ENCODE data around the gene TGM5. TPM values are rescaled to one million over a fixed set of nuclear protein-coding genes. Genes with fewer than 3 reads are reported as not detected.

TGM5 gene
- total RNA-seq, 1 donor from 2014 or later = not detected

GRCh38 chr15:43277231-43277823 is 10.6 kb upstream of the TGM5 start:
- TF ChIP-seq CTCF (IDR thresholded peaks at IDR 0.05; ENCODE audit: partially characterized antibody, unreplicated experiment) = no peak
- H3K27ac Mint-ChIP-seq (ENCODE audit: unreplicated experiment) = no peak overlapping the region
- H3K27me3 Mint-ChIP-seq (ENCODE audit: unreplicated experiment) = peaks cover 6% of the 10 kb centered on the region
- H3K9me3 Mint-ChIP-seq (ENCODE audit: unreplicated experiment) = no peaks in the 10 kb centered on the region
- no peaks in the 10 kb centered on the region for H3K36me3 Mint-ChIP-seq (ENCODE audit: unreplicated experiment)
- no peak for DNase-seq
- H3K4me1 Mint-ChIP-seq (ENCODE audit: low read depth, unreplicated experiment) = no peaks in the 10 kb centered on the region
- no peak overlapping the region for H3K4me3 Mint-ChIP-seq (ENCODE audit: unreplicated experiment)

GRCh38 chr15:43276563-43277200 is 10.0 kb upstream of the TGM5 start:
- Mint-ChIP-seq H3K27ac (ENCODE audit: unreplicated experiment) (no peak overlapping the region), H3K27me3 (ENCODE audit: unreplicated experiment) (peaks cover 6% of the 10 kb centered on the region), H3K4me3 (ENCODE audit: unreplicated experiment) (no peak overlapping the region), H3K4me1 (ENCODE audit: low read depth, unreplicated experiment) (no peaks in the 10 kb centered on the region), H3K36me3 (ENCODE audit: unreplicated experiment) (no peaks in the 10 kb centered on the region), H3K9me3 (ENCODE audit: unreplicated experiment) (no peaks in the 10 kb centered on the region)
- no peak for DNase-seq
- TF ChIP-seq CTCF (IDR thresholded peaks at IDR 0.05; ENCODE audit: partially characterized antibody, unreplicated experiment) = no peak

- DNase-seq = no peak
- H3K36me3 Mint-ChIP-seq (ENCODE audit: unreplicated experiment) = no peaks in the 10 kb centered on the region
Measured at GRCh38 chr15:43275740-43276562, 9.2 kb upstream of the TGM5 start.

GRCh38 chr15:43274136-43274535 is 7.4 kb upstream of the TGM5 start:
- H3K4me3 Mint-ChIP-seq (ENCODE audit: unreplicated experiment) = no peak overlapping the region
- TF ChIP-seq CTCF (IDR thresholded peaks at IDR 0.05; ENCODE audit: partially characterized antibody, unreplicated experiment) = no peak
- H3K27me3 Mint-ChIP-seq (ENCODE audit: unreplicated experiment) = peaks cover 9% of the 10 kb centered on the region
- H3K27ac Mint-ChIP-seq (ENCODE audit: unreplicated experiment) = no peak overlapping the region
- DNase-seq = no peak
- no peaks in the 10 kb centered on the region for H3K36me3 Mint-ChIP-seq (ENCODE audit: unreplicated experiment)
- no peaks in the 10 kb centered on the region for H3K4me1 Mint-ChIP-seq (ENCODE audit: low read depth, unreplicated experiment)
- no peaks in the 10 kb centered on the region for H3K9me3 Mint-ChIP-seq (ENCODE audit: unreplicated experiment)

More at GRCh38 chr15:43275740-43276562, 9.2 kb upstream of the TGM5 start:
- TF ChIP-seq CTCF (IDR thresholded peaks at IDR 0.05; ENCODE audit: partially characterized antibody, unreplicated experiment) = no peak
- Mint-ChIP-seq H3K4me3 (ENCODE audit: unreplicated experiment) (no peak overlapping the region), H3K27ac (ENCODE audit: unreplicated experiment) (no peak overlapping the region), H3K9me3 (ENCODE audit: unreplicated experiment) (no peaks in the 10 kb centered on the region), H3K4me1 (ENCODE audit: low read depth, unreplicated experiment) (no peaks in the 10 kb centered on the region), H3K27me3 (ENCODE audit: unreplicated experiment) (peaks cover 9% of the 10 kb centered on the region)
